ENCODE results near the gene NUCB1. TPM values are rescaled to one million over a fixed set of nuclear protein-coding genes. Genes with fewer than 3 reads are reported as not detected.
"Not testable (repeated sequence)": the region's sequence is repeated elsewhere in the genome, so short reads cannot be mapped to it uniquely, and the experiment has no call there.

Gene NUCB1
- total and polyA plus RNA-seq, 4 donors, result 186 to 775 (median 238) TPM

DNA sequence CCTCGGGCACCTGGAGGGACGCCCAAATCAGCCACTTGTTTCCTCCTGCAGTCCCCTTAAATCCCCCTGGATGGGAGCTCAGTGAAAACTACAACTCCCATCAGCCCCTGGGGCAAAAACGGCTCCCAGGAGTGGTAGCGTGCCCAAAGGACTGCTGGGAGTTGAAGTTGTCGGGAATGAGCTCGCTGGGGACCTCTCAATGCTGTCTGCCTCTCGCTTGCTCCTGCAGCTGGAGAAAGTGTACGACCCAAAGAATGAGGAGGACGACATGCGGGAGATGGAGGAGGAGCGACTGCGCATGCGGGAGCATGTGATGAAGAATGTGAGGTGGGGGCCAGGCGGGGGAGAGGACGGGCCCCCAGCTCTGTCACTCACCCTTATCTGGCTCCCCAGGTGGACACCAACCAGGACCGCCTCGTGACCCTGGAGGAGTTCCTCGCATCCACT lies 18.7 kb downstream of the NUCB1 start (continued):
- TF ChIP-seq RXRA (IDR thresholded peaks at IDR 0.05) (no peak), MAX (IDR thresholded peaks at IDR 0.05) (no peak)
- TF ChIP-seq, protein P1, sequence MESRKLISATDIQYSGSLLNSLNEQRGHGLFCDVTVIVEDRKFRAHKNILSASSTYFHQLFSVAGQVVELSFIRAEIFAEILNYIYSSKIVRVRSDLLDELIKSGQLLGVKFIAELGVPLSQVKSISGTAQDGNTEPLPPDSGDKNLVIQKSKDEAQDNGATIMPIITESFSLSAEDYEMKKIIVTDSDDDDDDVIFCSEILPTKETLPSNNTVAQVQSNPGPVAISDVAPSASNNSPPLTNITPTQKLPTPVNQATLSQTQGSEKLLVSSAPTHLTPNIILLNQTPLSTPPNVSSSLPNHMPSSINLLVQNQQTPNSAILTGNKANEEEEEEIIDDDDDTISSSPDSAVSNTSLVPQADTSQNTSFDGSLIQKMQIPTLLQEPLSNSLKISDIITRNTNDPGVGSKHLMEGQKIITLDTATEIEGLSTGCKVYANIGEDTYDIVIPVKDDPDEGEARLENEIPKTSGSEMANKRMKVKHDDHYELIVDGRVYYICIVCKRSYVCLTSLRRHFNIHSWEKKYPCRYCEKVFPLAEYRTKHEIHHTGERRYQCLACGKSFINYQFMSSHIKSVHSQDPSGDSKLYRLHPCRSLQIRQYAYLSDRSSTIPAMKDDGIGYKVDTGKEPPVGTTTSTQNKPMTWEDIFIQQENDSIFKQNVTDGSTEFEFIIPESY (IDR thresholded peaks at IDR 0.05), result no peak

DNA sequence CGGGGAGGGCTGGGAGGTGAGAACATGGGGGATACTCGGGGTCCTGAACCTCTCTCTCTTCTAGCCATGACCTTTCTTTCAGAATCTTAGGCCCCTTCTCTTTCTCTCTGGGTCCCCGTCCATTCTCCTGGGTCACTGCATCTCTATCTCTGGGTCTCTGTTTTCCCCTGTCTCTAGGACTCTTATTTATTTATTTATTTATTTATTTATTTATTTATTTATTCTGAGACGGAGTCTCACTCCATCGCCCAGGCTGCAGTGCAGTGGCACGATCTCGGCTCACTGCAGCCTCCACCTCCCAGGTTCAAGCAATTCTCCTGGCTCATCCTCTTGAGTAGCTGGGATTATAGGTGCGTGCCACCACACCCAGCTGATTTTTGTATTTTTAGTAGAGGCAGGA lies 19.2 kb downstream of the NUCB1 start:
- not testable (repeated sequence) for H3K9me3 ChIP-seq (ENCODE audit: control insufficient read depth in 4 of 4, low read length in 3 of 4); H3K4me3 ChIP-seq (ENCODE audit: low read depth in 1 of 3, low read length in 3 of 3); H3K27me3 ChIP-seq (ENCODE audit: control insufficient read depth in 4 of 4, insufficient read depth in 4 of 4, low read length in 3 of 4); DNase-seq (ENCODE audit: low spot score); H3K27ac ChIP-seq (ENCODE audit: low read depth in 1 of 2, low read length in 2 of 2); H3K9ac ChIP-seq (ENCODE audit: low read depth in 1 of 2, low read length in 2 of 2); H3K4me1 ChIP-seq (ENCODE audit: control insufficient read depth in 4 of 4, insufficient read depth in 4 of 4, low read length in 3 of 4)
- peaks cover 17 to 57% (median 47%) of the 10 kb centered on the region in 4 donors for H3K36me3 ChIP-seq (ENCODE audit: control insufficient read depth in 4 of 4, insufficient read depth in 3 of 4, low read depth in 1 of 4, low read length in 3 of 4)
- 95% methylated on average over 8 of the region's 8 CpGs for WGBS

- WGBS, result 89% methylated on average over 10 of the region's 10 CpGs
- H3K4me3 ChIP-seq (ENCODE audit: low read depth in 1 of 3, low read length in 3 of 3), result no peak overlapping the region
- no peaks in the 10 kb centered on the region for H3K4me1 ChIP-seq (ENCODE audit: control insufficient read depth in 4 of 4, insufficient read depth in 4 of 4, low read length in 3 of 4)
- no peaks in the 10 kb centered on the region for H3K27me3 ChIP-seq (ENCODE audit: control insufficient read depth in 4 of 4, insufficient read depth in 4 of 4, low read length in 3 of 4)
- peaks cover 13 to 46% (median 37%) of the 10 kb centered on the region in 4 donors for H3K36me3 ChIP-seq (ENCODE audit: control insufficient read depth in 4 of 4, insufficient read depth in 3 of 4, low read depth in 1 of 4, low read length in 3 of 4)
- DNase-seq (ENCODE audit: low spot score), result no peak
- TF ChIP-seq CTCF (IDR thresholded peaks at IDR 0.05; ENCODE audit: low read depth, low read length, missing input control) (no peak), RXRA (IDR thresholded peaks at IDR 0.05) (no peak), GABPA (IDR thresholded peaks at IDR 0.05 in 1 of 2, conservative IDR thresholded peaks at IDR 0.05 in 1 of 2) (no peak), MAX (IDR thresholded peaks at IDR 0.05) (no peak), SP1 (IDR thresholded peaks at IDR 0.05) (no peak), RAD21 (IDR thresholded peaks at IDR 0.05) (no peak)
- no peak overlapping the region for H3K9ac ChIP-seq (ENCODE audit: low read depth in 1 of 2, low read length in 2 of 2)
- H3K9me3 ChIP-seq (ENCODE audit: control insufficient read depth in 4 of 4, low read length in 3 of 4), result no peaks in the 10 kb centered on the region
- no peak overlapping the region for H3K27ac ChIP-seq (ENCODE audit: low read depth in 1 of 2, low read length in 2 of 2)
These were observed 20.8 kb downstream of the NUCB1 start for GRCh38 chr19:48920949-48921348.

- peaks cover 11 to 40% (median 34%) of the 10 kb centered on the region in 4 donors for H3K36me3 ChIP-seq (ENCODE audit: control insufficient read depth in 4 of 4, insufficient read depth in 3 of 4, low read depth in 1 of 4, low read length in 3 of 4)
- H3K9ac ChIP-seq (ENCODE audit: low read depth in 1 of 2, low read length in 2 of 2), result no peak overlapping the region
- H3K27me3 ChIP-seq (ENCODE audit: control insufficient read depth in 4 of 4, insufficient read depth in 4 of 4, low read length in 3 of 4), result no peaks in the 10 kb centered on the region
- H3K27ac ChIP-seq (ENCODE audit: low read depth in 1 of 2, low read length in 2 of 2), result no peak overlapping the region
- DNase-seq (ENCODE audit: low spot score), result no peak
- TF ChIP-seq CTCF (IDR thresholded peaks at IDR 0.05; ENCODE audit: low read depth, low read length, missing input control) (no peak), JUND (IDR thresholded peaks at IDR 0.05) (no peak), FOXA1 (IDR thresholded peaks at IDR 0.05) (no peak), SP1 (IDR thresholded peaks at IDR 0.05) (no peak)
- H3K9me3 ChIP-seq (ENCODE audit: control insufficient read depth in 4 of 4, low read length in 3 of 4), result no peaks in the 10 kb centered on the region
- H3K4me1 ChIP-seq (ENCODE audit: control insufficient read depth in 4 of 4, insufficient read depth in 4 of 4, low read length in 3 of 4), result no peaks in the 10 kb centered on the region
- 95% methylated on average over 12 of the region's 12 CpGs for WGBS
- no peak overlapping the region for H3K4me3 ChIP-seq (ENCODE audit: low read depth in 1 of 3, low read length in 3 of 3)
These were observed 21.8 kb downstream of the NUCB1 start for GRCh38 chr19:48921721-48922500.
